ENCODE measurements around the gene IL24.

- no peak for TF ChIP-seq POLR2A (IDR thresholded peaks at IDR 0.05)
- TF ChIP-seq CTCF (IDR thresholded peaks at IDR 0.05): no peak
Observed at GRCh38 chr1:206867239-206867638, 30.0 kb upstream of the IL24 start.
